Mononuclear cell (primary cell): ENCODE data around the gene ZKSCAN3. TPM values are rescaled to one million over a fixed set of nuclear protein-coding genes. Genes with fewer than 3 reads are reported as not detected.
"Not testable (repeated sequence)": the region's sequence is repeated elsewhere in the genome, so short reads cannot be mapped to it uniquely, and the experiment has no call there.

Experiments
- H3K27me3 ChIP-seq: 2 replicates; pipeline ENCODE4 v1.6.0; 2011; ENCODE audit warnings: low read length, control low read depth; ENCODE audit not compliant: insufficient read depth
- H3K4me1 ChIP-seq: 2 replicates; pipeline ENCODE4 v1.5.1; 2011; ENCODE audit warnings: mild to moderate bottlenecking, low read length, control low read depth; ENCODE audit not compliant: insufficient read depth
- H3K4me3 ChIP-seq: 2 replicates; pipeline ENCODE4 v1.5.1; 2011; ENCODE audit warnings: mild to moderate bottlenecking, low read length, moderate library complexity
- H3K9me3 ChIP-seq: 2 replicates; pipeline ENCODE4 v1.5.1; 2011; ENCODE audit warnings: low read depth, mild to moderate bottlenecking, control low read depth, low read length
- total RNA-seq: library from RNA; depleted of rRNA; stranded (reverse); fragments of >200 nt; gene quantifications from one replicate; pipeline ENCODE4 v1.2.3, GENCODE V29; 2012

ZKSCAN3 gene
- total RNA-seq, 1 donor: 0.52 TPM

GRCh38 chr6:28380381-28380780 is 30.6 kb downstream of the ZKSCAN3 start:
- peaks cover 8% of the 10 kb centered on the region for H3K9me3 ChIP-seq
- H3K27me3 ChIP-seq: no peaks in the 10 kb centered on the region
- no peak overlapping the region for H3K4me3 ChIP-seq
- H3K4me1 ChIP-seq: peaks cover 15% of the 10 kb centered on the region

GRCh38 chr6:28383235-28384142 is 33.7 kb downstream of the ZKSCAN3 start:
- peak overlapping the region; percentile 33 for H3K4me3 ChIP-seq
- H3K4me1 ChIP-seq: peaks cover 15% of the 10 kb centered on the region
- H3K27me3 ChIP-seq: no peaks in the 10 kb centered on the region
- peaks cover 5% of the 10 kb centered on the region for H3K9me3 ChIP-seq

- Histone ChIP-seq H3K4me1 (peaks cover 15% of the 10 kb centered on the region), H3K27me3 (no peaks in the 10 kb centered on the region), H3K4me3 (no peak overlapping the region), H3K9me3 (no peaks in the 10 kb centered on the region)
These were observed 34.4 kb downstream of the ZKSCAN3 start for GRCh38 chr6:28384143-28384533.

GRCh38 chr6:28390688-28391087 is 40.9 kb downstream of the ZKSCAN3 start:
- no peaks in the 10 kb centered on the region for H3K9me3 ChIP-seq
- no peaks in the 10 kb centered on the region for H3K4me1 ChIP-seq
- no peak overlapping the region for H3K4me3 ChIP-seq
- no peaks in the 10 kb centered on the region for H3K27me3 ChIP-seq

- Histone ChIP-seq H3K9me3 (no peaks in the 10 kb centered on the region), H3K4me1 (peaks cover 19% of the 10 kb centered on the region), H3K27me3 (no peaks in the 10 kb centered on the region), H3K4me3 (no peak overlapping the region)
These were observed 44.3 kb downstream of the ZKSCAN3 start for GRCh38 chr6:28393912-28394662.

GRCh38 chr6:28395918-28396317 is 46.2 kb downstream of the ZKSCAN3 start:
- peaks cover 23% of the 10 kb centered on the region for H3K4me1 ChIP-seq
- H3K27me3 ChIP-seq: peaks cover 3% of the 10 kb centered on the region
- no peaks in the 10 kb centered on the region for H3K9me3 ChIP-seq
- H3K4me3 ChIP-seq: no peak overlapping the region

GRCh38 chr6:28399350-28400121 is 49.8 kb downstream of the ZKSCAN3 start, which contains the start of gene ZSCAN12:
Gene ZSCAN12, minus strand, starts transcription at chr6:28399747. Its CDS starts 1,342 bp downstream, at chr6:28398405.
- H3K27me3 ChIP-seq: peaks cover 19% of the 10 kb centered on the region
- H3K4me3 ChIP-seq: peak within 1 kb of the TSS; percentile 82
- H3K9me3 ChIP-seq: no peaks in the 10 kb centered on the region
- peaks cover 23% of the 10 kb centered on the region for H3K4me1 ChIP-seq

- peaks cover 23% of the 10 kb centered on the region for H3K4me1 ChIP-seq
- peaks cover 19% of the 10 kb centered on the region for H3K27me3 ChIP-seq
- H3K4me3 ChIP-seq: peak overlapping the region; percentile 82
- H3K9me3 ChIP-seq: no peaks in the 10 kb centered on the region
These were observed 50.3 kb downstream of the ZKSCAN3 start for GRCh38 chr6:28400122-28400451.

GRCh38 chr6:28401172-28401571 is 51.4 kb downstream of the ZKSCAN3 start:
- Histone ChIP-seq H3K27me3 (peaks cover 26% of the 10 kb centered on the region), H3K9me3 (no peaks in the 10 kb centered on the region), H3K4me3 (no peak overlapping the region), H3K4me1 (peaks cover 23% of the 10 kb centered on the region)

- Histone ChIP-seq H3K9me3 (no peaks in the 10 kb centered on the region), H3K4me3 (no peak overlapping the region), H3K27me3 (peaks cover 26% of the 10 kb centered on the region), H3K4me1 (peaks cover 17% of the 10 kb centered on the region)
These were observed 52.5 kb downstream of the ZKSCAN3 start for GRCh38 chr6:28402197-28402596.

- H3K27me3 ChIP-seq: peaks cover 31% of the 10 kb centered on the region
- not testable (repeated sequence) for H3K9me3 ChIP-seq, H3K4me1 ChIP-seq, H3K4me3 ChIP-seq
These were observed 54.2 kb downstream of the ZKSCAN3 start for GRCh38 chr6:28403923-28404322.

GRCh38 chr6:28407401-28407800 is 57.7 kb downstream of the ZKSCAN3 start:
- peaks cover 26% of the 10 kb centered on the region for H3K27me3 ChIP-seq
- H3K4me1 ChIP-seq: no peaks in the 10 kb centered on the region
- H3K9me3 ChIP-seq: no peaks in the 10 kb centered on the region
- no peak overlapping the region for H3K4me3 ChIP-seq

- Histone ChIP-seq H3K9me3 (no peaks in the 10 kb centered on the region), H3K4me1 (no peaks in the 10 kb centered on the region), H3K4me3 (no peak overlapping the region), H3K27me3 (peaks cover 26% of the 10 kb centered on the region)
These were observed 58.5 kb downstream of the ZKSCAN3 start for GRCh38 chr6:28408076-28408802.

- Histone ChIP-seq H3K4me3 (no peak overlapping the region), H3K4me1 (no peaks in the 10 kb centered on the region), H3K27me3 (peaks cover 21% of the 10 kb centered on the region), H3K9me3 (no peaks in the 10 kb centered on the region)
These were observed 61.0 kb downstream of the ZKSCAN3 start for GRCh38 chr6:28410767-28411166.
